Stimulated activated CD8-positive, alpha-beta memory T cell treated with anti-CD3 and anti-CD28 coated beads, Interleukin-4, amount 100 ng/mL, for 1 hour (primary cell): ENCODE data around the gene ADCY9.

Experiments
- DNase-seq, 2 donors: peaks; one replicate each; pipeline ENCODE4 v3.0.0-alpha.2; 2020; ENCODE audit warnings: low read depth in 2 of 2, low spot score in 1 of 2

Gene ADCY9

GRCh38 chr16:3924763-3925162 is 191.5 kb downstream of the ADCY9 start:
- DNase-seq: no peak

GRCh38 chr16:3922241-3922640 is 194.0 kb downstream of the ADCY9 start:
- DNase-seq: no peak

GRCh38 chr16:3920206-3920605 is 196.0 kb downstream of the ADCY9 start:
- DNase-seq: no peak

GRCh38 chr16:3919413-3919812 is 196.8 kb downstream of the ADCY9 start:
- DNase-seq: no peak

DNA sequence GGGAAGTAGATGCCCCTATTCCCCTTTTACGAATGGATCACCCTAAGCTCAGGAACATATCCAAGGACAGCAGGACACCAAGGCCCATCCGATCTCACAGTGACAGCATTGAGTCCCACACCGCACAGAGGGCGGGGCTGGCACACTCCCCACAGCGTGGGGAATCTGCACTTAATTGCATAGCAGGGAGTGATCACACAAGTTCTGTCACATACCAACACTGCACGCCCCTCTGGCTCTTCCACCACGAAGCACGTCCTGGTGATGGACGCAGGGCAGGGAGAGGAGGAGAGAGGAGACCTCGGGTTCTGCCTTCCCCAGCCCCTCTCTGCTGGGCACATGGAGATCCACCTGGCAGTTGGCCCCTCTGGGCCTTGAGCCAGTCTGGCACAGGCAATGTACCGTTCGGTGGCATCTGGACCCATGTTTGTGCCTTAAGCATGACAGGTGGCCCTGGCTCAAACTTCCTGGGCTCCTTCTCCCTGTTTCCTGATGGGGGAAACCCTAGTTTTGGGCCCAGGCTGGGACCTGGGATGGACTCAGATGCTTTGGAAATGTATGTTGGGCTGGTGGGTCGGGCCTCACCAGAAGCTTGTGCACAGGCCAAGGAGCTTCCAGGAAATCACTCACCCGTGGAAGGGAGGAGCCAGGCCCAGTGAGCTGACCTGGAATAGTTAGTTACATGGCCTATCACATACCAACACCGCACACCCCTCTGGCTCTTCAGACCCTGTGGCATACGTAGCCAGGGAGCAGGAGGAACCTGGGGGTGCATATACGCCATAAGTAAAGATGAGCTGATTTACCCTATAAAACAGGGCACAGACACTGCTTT is 200.6 kb downstream of the ADCY9 start:
- no peak for DNase-seq

DNA sequence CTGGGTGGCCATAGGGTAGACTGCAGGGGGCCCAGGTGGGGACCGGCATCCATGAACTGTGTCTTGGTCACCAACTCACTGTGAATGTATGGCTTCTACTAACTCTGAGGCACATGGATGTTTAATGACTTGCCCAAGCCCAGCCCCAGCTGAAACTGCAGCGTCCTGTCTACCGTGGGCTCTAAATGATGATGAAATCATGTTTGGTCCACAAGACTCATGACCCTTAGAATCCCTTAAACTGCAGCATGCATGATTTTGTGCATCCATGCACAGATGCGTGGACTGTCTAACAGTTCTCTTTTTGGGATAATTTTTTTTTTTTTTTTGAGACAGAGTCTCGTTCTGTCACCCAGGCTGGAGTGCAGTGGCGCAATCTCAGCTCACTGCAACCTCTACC is 203.3 kb downstream of the ADCY9 start:
- DNase-seq: no peak
